GM18907 (cell line): ENCODE measurements around the gene YIPF5.

ENCODE experiments used
- ATAC-seq: cut with Tn5 transposase; IDR thresholded peaks from one replicate; pipeline ENCODE4 v1.9.1; 2021; ENCODE audit warnings: mild to moderate bottlenecking, moderate library complexity; ENCODE audit not compliant: unreplicated experiment

Gene YIPF5

DNA sequence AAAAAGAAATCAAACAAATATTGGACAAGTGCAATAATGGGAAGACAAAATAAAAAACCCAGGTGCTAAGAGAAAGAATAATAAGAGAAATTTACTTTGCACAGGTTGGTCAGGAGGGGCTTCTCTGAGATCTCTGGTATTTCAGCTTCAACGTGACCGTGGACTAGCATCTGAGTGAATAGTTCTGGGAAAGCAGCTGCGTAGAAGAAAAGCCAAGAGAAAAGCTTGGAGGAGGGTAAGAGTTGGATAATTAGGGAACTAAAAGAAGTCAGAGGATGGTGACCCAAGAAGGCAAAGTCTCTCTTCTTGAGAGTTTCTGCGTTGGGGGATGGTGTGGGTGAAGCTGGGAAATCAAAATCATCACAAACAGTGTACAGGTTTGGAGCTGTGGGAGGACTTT is 41.6 kb downstream of the YIPF5 start:
- ATAC-seq, result no peak

DNA sequence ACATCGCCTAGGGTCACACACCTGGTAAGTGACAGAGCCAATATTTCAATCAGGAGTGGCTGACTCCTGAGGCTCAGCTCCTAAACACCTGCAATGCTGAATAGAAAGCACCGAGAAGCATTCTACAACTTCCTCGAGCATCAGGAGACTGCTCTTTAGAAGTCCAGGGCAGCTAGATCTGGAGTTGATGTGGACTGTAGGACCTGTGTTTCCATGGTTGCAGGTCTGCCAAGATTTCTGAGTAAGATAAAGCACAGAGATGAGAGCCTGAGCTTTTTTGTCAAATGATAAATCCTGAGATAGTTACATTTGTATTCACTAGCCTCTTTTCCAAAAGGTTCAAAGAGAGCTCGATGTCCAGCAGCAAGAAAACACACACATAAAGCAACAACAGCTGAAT is 43.8 kb downstream of the YIPF5 start:
- ATAC-seq, result no peak

DNA sequence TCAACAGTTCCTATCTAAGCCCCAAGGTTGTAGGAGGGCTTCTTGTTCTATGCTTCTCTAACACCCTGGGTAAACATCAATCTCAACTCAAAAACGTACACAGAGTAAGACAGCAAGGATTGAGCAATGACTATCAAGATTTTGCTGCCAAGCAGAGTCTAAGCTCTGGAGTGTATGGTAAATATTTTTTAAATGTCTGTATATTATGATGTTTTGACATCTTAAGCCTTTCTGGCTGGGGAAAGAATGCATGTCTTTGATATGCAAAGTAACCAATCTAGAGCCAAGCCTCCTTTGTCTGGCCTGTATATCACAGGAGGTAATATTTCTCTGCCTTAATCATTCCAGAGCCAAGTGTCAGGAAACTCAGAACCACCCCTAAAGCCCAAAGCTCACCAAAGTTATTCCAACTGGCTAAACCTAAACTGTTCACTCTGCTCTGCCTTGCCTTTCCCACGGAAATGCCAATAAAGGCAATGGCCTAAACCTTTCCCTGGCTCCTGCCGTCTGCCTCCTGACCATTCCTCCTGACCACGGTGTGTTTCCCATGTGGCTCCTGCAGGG is 45.2 kb downstream of the YIPF5 start:
- ATAC-seq, result no peak

DNA sequence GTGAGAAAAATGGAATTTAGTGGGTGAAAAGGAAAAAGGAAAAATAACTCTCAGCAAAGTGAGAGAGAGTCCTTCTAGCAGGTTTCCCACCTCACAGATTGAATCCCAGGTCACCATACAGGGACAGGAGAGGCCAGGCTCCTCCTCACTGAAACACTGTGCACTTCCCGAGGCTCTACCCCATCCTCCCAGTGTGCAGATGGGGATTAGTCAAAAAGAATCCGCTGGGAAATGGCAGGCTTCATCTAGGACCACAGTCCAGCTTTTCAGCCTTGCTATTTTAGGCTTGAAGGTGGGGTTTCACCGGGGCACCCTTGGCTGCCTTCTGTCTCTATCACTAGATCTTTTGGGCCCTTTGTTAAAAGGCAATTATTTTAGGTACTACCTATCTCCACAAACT is 47.8 kb downstream of the YIPF5 start:
- no peak for ATAC-seq

DNA sequence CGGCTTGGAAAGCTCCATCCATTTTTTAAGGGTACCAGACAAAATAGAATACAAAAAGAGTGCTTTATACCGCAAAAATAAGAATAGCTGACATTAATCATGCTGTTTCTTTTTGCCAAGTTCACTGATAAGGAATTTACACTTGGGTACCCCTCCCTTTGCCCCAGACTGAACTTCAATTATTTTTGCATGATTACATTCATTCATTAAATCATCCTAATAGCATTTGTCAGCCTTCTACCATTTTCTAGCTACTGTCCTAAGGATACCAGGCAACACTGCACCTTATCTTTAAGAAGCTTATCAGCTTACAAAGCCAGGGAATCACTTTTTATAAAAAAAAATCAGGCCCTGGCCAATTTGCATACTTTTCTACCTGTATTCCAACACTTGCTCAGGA is 48.4 kb downstream of the YIPF5 start:
- ATAC-seq, result no peak

- no peak for ATAC-seq
Observed at GRCh38 chr5:144121577-144121976, 48.9 kb downstream of the YIPF5 start.

GRCh38 chr5:144120661-144121180 is 49.7 kb downstream of the YIPF5 start:
- ATAC-seq, result no peak

GRCh38 chr5:144117412-144117811 is 53.0 kb downstream of the YIPF5 start:
- no peak for ATAC-seq

DNA sequence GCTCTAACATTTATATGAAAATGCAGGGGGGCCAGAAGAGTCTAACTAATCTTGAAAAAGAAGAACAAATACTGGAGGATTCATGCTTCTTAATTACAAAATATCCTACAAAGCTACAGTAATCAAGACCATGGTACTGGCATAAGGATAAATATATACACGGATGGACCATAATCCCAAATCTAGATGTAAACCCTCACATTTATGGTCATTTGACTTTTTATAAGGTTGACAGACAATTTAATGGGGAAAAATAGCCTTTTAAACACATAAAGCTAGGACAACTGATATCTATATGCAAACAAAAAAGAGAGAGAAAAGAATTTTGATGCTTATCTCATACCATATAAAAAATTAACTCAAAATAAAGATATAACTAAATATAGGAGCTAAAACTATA is 55.9 kb downstream of the YIPF5 start:
- ATAC-seq, result no peak
